ENCODE results near the gene EPHA8.

- TF ChIP-seq POLR2A (conservative IDR thresholded peaks at IDR 0.05) (no peak), GATAD2A (IDR thresholded peaks at IDR 0.05) (no peak), EP300 (IDR thresholded peaks at IDR 0.05; ENCODE audit: low read length) (no peak), CTCF (IDR thresholded peaks at IDR 0.05 in 2 of 3, conservative IDR thresholded peaks at IDR 0.05 in 1 of 3; ENCODE audit: insufficient read depth in 2 of 3, low read depth in 1 of 3, low read length in 3 of 3) (no peak), PKNOX1 (IDR thresholded peaks at IDR 0.05) (no peak), EZH2 (IDR thresholded peaks at IDR 0.05; ENCODE audit: borderline replicate concordance, low read depth, low read length) (no peak), ZBTB33 (CRISPR knock-in tag; IDR thresholded peaks at IDR 0.05) (no peak), E2F1 (CRISPR knock-in tag; IDR thresholded peaks at IDR 0.05) (no peak), MED1 (CRISPR knock-in tag; IDR thresholded peaks at IDR 0.05; ENCODE audit: borderline replicate concordance) (no peak)
These were observed 10.0 kb upstream of the EPHA8 start for GRCh38 chr1:22553104-22553880.

All from K562 (cell line).